ENCODE results near the gene RNASEH2A.
"Not testable (repeated sequence)": the region's sequence is repeated elsewhere in the genome, so short reads cannot be mapped to it uniquely, and the experiment has no call there.

RNASEH2A gene

DNA sequence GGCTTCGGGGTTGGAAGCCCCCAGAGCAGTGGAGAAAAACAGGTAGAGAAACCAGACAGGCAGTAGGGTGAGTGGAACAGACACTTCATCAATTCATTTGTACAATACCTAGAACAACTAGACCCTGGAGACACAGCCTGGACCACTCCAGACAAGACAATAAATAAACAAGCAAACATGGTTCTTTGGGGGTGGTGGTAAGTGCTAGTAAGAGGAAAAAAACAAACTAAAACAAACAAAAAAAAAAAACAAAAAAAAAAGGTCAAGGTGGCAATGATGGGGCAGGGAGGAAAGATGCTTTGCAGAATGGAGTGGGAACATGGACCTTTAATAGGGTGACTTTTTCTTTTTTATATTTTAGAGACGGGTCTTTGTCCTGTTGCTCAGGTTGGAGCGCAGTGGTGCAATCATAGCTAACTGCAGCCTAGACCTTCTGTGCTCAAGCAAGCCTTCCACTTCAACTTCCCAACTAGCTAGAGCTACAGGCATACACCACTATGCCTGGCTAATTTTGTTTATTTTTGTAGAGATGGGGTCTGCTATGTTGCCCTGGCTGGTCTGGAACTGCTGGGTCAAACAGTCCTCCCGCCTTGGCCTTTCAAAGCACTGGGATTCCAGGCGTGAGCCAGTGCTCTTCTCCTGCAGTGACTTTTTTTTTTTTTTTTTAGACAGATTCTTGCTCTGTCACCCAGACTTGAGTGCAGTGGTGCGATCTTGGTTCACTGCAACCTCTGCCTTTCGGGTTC lies 12.0 kb upstream of the RNASEH2A start:
- no peak for DNase-seq

DNA sequence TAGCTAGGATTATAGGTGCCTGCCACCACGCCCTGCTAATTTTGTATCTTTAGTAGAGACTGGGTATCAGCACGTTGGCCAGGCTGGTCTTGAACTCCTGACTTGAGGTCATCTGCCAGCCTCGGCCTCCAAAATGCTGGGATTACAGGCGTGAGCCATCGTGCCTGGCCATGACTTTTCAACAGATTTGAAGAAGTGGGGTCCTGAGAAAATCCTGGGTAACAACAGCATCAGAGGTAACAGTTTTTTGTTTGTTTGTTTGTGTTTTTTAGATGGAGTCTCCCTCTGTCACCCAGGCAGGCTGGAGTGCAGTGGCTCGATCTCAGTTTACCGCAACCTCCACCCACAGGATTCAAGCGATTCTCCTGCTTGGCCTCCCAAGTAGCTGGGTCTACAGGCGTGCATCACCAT lies 11.4 kb upstream of the RNASEH2A start:
- no peak for DNase-seq

DNA sequence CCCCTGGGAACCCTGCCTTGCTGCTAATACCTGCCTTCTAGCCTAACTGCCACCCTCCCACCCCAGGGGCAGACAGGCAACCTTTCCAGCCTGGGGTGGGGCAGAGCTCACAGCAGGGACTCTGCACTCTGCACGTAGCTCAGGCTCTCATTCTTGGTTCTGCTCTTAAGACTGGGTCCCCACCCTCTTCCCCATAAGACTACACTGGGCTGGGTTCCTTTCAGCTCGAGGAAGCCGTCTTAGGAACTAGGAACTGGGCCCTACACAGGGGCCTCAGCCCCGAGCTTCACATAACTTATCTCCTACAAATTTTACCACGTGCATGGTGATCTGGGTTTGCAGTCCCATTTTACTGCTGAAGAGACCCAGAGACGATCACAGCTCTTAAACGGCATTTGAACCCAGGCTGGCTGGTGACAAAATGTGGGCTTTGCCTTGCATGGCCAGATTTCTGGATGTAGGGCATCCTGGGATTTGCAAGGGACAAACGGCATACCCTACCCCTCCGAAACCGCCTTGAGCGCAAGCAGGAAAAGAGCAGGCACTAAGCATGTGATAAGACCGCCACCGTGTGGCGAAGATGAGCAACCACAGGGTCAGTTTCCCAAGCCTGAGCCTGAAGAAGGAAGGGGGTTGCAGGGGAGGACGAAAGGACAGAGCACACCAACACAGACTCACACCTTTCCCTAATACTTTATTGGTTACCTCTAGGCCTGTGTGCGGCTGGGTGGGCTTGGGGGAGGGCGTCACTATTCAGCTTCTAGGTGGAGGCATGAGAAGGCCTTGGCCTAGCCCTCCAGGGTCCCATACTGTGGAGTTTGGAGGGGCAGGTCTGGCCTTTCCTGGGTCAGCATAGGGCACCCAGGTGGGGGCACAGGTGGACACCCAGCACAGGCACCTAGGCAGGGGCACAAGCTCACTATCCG lies 10.0 kb upstream of the RNASEH2A start:
- peak; percentile 82 for DNase-seq

DNA sequence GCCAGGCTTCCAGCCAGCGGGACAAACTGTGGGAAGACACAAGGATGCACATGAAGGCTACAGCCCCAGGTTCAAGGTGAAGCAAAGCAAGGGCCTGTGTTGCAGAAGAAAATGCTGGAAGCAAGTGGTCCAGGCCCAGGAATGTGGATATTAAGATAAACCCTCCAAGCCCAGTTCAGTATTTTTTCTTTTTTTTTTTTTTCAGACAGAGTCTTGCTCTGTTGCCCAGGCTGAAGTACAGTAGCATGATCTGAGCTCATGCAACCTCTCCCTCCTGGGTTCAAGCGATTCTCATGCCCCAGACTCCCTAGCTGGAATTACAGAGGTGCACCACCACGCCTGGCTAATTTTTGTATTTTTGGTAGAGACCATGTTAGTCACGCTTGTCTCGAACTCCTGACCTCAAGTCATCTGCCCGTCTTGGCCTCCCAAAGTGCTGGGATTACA lies 9.2 kb upstream of the RNASEH2A start:
- DNase-seq, result no peak

GRCh38 chr19:12797607-12798006 lies 8.8 kb upstream of the RNASEH2A start:
- not testable (repeated sequence) for DNase-seq

DNA sequence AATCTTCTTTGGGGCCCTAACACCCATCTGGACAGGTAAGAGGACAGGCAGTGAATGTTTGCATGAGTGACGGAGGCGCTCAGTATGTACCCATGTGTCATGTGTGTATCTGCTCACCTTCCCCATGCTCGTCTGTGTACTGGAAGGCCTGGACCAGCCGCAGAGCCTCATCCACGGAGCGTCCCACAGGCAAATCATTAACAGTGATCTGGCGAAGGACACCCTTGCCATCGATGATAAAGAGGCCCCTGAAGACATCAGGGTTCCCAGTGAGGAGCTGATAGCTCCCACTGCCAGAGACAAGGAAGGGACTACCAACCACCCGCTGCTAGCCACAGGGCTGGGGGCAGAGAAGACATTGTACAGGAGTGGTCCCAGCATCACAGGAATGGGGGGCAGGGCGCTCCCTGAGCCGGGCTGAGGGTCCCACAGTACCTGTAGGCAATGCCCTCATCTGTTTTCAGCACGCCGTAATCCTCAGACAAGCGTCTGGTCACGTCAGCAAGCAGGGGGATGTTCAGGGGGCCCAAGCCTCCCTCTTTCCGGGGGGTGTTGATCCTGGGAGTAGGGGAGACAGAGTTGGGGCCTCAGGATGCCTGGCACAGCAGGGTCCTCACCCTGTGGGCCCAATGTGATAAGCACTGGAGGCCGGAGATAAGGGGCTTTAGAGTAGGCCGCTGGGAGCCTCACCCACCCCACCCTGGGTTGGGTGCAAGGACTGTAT lies 6.5 kb upstream of the RNASEH2A start:
- no peak for DNase-seq

- no peak for DNase-seq
Measured at GRCh38 chr19:12800466-12800770, 6.0 kb upstream of the RNASEH2A start.

- no peak for DNase-seq
Measured at GRCh38 chr19:12800923-12801465, 5.4 kb upstream of the RNASEH2A start.

DNA sequence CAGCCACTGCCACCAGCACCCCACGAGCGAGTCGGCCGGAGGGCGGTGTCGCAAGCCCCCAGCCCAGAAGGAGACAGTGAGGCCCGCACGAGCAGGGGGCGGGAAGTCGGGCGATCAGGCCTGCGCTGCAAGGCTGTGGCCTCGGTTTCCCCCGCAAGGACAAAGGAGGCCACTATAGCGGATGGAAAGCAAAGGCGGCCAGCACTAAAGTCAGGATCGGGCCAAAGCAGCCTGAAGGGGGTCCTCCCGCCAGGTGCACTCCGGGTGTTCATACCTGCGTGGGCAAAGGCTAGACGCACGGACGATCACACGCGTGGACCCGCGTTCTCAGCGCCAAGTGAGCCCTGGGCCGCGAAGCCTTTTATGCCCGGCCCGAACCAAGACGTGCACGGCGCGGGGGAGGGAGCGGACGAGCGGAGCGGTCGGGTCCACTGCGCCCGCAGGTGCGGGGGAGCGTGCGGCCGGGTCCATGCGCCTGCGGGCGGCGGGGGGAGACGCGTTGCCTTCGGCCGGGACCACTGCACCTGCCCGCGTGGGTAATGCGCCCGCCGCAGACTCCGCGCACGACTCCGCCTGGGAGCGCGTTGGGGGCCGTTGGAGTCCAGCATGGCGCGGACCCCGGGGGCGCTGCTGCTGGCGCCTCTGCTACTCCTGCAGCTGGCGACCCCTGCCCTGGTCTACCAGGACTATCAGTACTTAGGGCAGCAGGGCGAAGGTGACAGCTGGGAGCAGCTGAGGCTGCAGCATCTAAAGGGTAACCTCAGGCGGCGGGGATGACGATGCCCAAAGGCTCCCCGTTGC lies 4.7 kb upstream of the RNASEH2A start, which contains the start of the genes PRDX2 and THSD8:
Gene PRDX2, minus strand, starts transcription at position 335 of the 801 bp plus-strand sequence. CDS start 539 bp downstream, outside the sequence.
Gene THSD8, plus strand, starts transcription at position 604 of the 801 bp plus-strand sequence. Its CDS starts 3 bp downstream, at position 607.
- DNase-seq, result peak; percentile 83

DNA sequence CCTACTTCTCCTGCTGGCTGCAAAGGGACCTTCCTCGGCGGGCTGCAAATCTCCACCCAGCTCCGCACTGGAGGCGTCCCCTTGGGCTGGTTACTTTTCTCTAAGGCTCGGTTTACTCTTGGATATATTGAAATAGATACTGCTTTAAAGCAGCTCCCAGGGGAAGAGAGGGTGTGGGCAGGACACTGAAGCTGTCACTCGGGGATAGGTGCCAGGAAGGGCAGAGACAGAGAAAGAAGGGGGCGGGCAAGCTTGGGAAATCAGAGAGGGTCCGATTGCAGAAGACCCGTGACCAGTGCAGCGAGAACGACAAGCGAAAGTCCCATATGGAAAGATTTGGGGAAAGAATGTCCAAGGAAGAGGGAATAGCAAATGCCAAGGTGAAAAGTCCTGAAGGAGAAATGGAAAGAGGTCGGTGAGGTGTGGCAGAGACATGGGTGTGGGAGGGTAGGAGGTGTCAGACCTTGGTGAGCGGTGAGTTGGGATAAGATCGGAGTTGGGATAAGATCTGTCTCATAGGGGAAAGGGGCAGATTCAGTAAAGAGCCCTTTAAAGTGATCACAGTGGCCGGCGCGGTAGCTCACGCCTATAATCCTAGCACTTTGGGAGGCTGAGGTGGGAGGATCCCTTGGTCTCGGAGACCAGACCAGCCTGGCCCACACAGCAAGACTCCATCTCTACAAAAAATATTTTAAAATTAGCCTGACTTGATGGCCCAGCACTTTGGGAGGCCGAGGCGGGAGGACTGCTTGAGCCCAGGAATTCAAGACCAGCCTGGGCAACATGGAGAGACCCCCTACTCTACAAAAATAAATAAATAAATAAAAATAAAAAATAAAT lies 3.9 kb upstream of the RNASEH2A start:
- no peak for DNase-seq

DNA sequence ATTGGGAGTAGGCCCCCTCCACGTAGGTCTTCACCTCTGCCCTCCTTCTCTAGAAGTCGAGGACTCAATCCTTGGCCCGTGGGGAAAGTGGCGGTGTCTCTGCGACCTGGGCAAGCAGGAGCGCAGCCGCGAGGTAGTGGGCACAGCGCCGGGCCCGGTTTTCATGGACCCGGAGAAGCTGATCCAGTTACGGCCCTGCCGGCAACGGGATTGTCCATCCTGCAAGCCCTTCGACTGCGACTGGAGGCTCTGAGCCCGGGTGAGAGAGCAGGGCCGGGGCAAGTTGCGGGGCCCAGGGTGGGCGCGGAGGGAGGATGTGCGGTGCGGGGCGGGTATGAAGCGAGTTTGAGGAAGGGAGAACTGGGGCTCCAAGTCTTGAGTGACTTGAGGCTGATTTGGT lies 2.3 kb upstream of the RNASEH2A start:
- DNase-seq, result no peak

GRCh38 chr19:12815088-12815487 lies 8.7 kb downstream of the RNASEH2A start:
- DNase-seq, result no peak

DNA sequence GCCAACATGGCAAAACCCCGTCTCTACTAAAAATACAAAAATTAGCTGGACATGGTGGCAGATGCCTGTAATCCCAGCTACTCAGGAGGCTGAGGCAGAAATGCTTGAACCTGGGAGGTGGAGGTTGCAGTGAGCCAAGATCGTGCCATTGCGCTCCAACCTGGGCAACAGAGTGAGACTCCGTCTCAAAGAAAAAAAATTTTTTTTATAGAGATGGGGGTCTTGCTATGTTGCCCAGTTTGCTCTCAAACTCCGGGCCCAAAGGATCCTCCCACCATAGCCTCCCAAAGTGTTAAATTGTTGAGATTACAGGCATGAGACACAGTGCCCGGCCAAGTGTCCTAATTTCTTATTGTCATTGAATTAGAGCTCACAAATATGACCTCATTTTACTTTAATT lies 10.8 kb downstream of the RNASEH2A start:
- not testable (repeated sequence) for DNase-seq

DNA sequence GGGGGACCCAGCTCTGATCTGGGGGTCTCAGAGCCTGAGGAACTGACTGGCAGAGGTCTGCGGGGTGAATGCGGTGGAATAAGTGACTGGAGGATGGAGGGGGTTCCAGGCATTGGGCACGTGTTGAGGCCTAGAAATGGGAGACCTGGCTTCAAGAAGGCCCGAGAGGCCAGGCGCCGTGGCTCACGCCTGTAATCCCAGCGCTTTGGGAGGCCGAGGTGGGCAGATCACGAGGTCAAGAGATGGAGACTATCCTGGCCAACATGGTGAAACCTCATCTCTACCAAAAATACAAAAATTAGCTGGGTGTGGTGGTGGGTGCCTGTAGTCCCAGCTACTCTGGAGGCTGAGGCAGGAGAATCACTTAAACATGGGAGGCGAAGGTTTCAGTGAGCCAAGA lies 11.4 kb downstream of the RNASEH2A start:
- DNase-seq, result not testable (repeated sequence)

- DNase-seq, result no peak
Measured at GRCh38 chr19:12821761-12822160, 15.4 kb downstream of the RNASEH2A start.

- no peak for DNase-seq
Measured at GRCh38 chr19:12825254-12826131, 19.1 kb downstream of the RNASEH2A start.

- DNase-seq, result peak; percentile 23
Measured at GRCh38 chr19:12828494-12828893, 22.1 kb downstream of the RNASEH2A start.

DNA sequence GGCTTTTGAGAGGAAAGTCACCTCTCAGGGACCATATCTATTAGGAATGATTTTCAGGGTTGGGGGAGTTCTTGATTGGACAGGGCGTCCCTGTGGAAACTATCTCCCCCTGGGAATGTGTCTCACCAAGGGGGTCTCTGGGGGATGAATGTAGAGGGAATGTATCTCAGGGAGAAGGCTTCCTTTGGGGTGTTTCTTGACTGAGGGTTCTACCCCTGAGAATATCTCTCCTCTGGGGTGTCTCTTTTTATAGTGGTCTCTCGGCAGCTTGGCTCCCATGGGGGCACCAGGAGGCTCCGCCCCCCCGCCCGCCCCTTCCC lies 27.0 kb downstream of the RNASEH2A start:
- no peak for DNase-seq

GRCh38 chr19:12833738-12834565 lies 27.6 kb downstream of the RNASEH2A start:
- peak; percentile 65 for DNase-seq
